GM12878 (cell line): ENCODE results near the gene MB21D2. TPM values are rescaled to one million over a fixed set of nuclear protein-coding genes. Genes with fewer than 3 reads are reported as not detected.

Experiments
- ATAC-seq: fragments of 200-7000 bp; cut with Tn5 transposase; 3 replicates; pipeline ENCODE4 v1.9.1; 2020; ENCODE audit warnings: mild to moderate bottlenecking, moderate library complexity
- BruUV-seq: library from RNA; stranded (reverse); fragments of 400-500 nt; replicated peaks from 2 replicates; lab custom pipeline; 2021; lab: Mats Ljungman, UMichigan
- CTCF ChIA-PET: fragments of 300-600 bp; sonication (Branson Sonifier 250); formaldehyde crosslinking; extraction: SDS; loops from one replicate; lab custom pipeline; 2021; ENCODE audit warnings: inconsistent platforms; lab: Yijun Ruan, JAX
- POLR2A ChIA-PET: fragments of 350-600 bp; formaldehyde crosslinking; extraction: SDS; loops from one replicate; lab custom pipeline; 2021; ENCODE audit warnings: inconsistent platforms; lab: Charles Lee
- RAD21 ChIA-PET: fragments of 300-600 bp; sonication (Branson Sonifier 250); formaldehyde crosslinking; loops from one replicate; lab custom pipeline; 2023; ENCODE audit warnings: antibody characterized with exemption; ENCODE audit not compliant: unreplicated experiment; lab: Charles Lee
- SMC1A ChIA-PET: fragments of 300-600 bp; sonication (Branson Sonifier 250); formaldehyde crosslinking; loops from one replicate; lab custom pipeline; 2023; ENCODE audit not compliant: unreplicated experiment, uncharacterized antibody; lab: Charles Lee
- DNase-seq: peaks from one replicate; pipeline ENCODE4 v3.0.0-alpha.2; 2011; ENCODE audit warnings: low read depth, low spot score
- FAIRE-seq: peaks from 3 replicates; lab custom pipeline; 2011; peaks lifted over from hg19 to GRCh38; lab: Jason Lieb, UNC
- H2AFZ ChIP-seq: 2 replicates; pipeline ENCODE4 v1.6.0; 2011; ENCODE audit warnings: low read depth, low read length, control low read depth; ENCODE audit not compliant: control insufficient read depth
- H3K27ac ChIP-seq: 2 replicates; pipeline ENCODE4 v1.5.1; 2011; ENCODE audit warnings: control low read depth; ENCODE audit not compliant: control insufficient read depth, insufficient read depth
- H3K27me3 ChIP-seq, 2 experiments: replicated peaks in 1 of 2; 2 replicates each; pipeline versions ENCODE4 v1.6.0 to v1.6.1; 2011; ENCODE audit warnings: low read length in 1 of 2; ENCODE audit not compliant: control insufficient read depth in 2 of 2, insufficient read depth in 2 of 2
- H3K36me3 ChIP-seq, 2 experiments: 2 replicates each; pipeline ENCODE4 v1.5.1; 2011; ENCODE audit warnings: low read length in 1 of 2; ENCODE audit not compliant: control insufficient read depth in 2 of 2, insufficient read depth in 2 of 2
- H3K4me1 ChIP-seq: 2 replicates; pipeline ENCODE4 v1.6.1; 2011; ENCODE audit warnings: mild to moderate bottlenecking, low read length, moderate library complexity, mixed read lengths; ENCODE audit not compliant: control insufficient read depth, insufficient read depth
- H3K4me2 ChIP-seq: 2 replicates; pipeline ENCODE4 v1.6.0; 2011; ENCODE audit warnings: control low read depth; ENCODE audit not compliant: control insufficient read depth, insufficient read depth
- H3K4me3 ChIP-seq: fragments of 200-600 bp; sonication (generic); 2 replicates; pipeline ENCODE4 v1.5.1; 2016
- H3K79me2 ChIP-seq: 2 replicates; pipeline ENCODE4 v1.6.0; 2011; ENCODE audit warnings: low read length; ENCODE audit not compliant: control insufficient read depth, insufficient read depth
- H3K9ac ChIP-seq: 2 replicates; pipeline ENCODE4 v1.8.0; 2011; ENCODE audit warnings: low read length, control low read depth, mixed read lengths; ENCODE audit not compliant: control insufficient read depth, insufficient read depth
- H3K9me3 ChIP-seq: replicated peaks from 3 replicates; pipeline ENCODE4 v1.5.1; 2011; ENCODE audit warnings: mild to moderate bottlenecking, low read length; ENCODE audit not compliant: control insufficient read depth, insufficient read depth
- H4K20me1 ChIP-seq: 2 replicates; pipeline ENCODE4 v1.6.0; 2011; ENCODE audit not compliant: control insufficient read depth, insufficient read depth
- CBX5 ChIP-seq: sonication (generic); IDR thresholded peaks from 2 replicates; pipeline ENCODE4 v1.6.1; 2016; ENCODE audit warnings: low read depth, moderate library complexity, mild to moderate bottlenecking, inconsistent platforms
- CREB1 ChIP-seq: IDR thresholded peaks from 2 replicates; pipeline ENCODE4 v1.6.1; 2012; ENCODE audit warnings: low read depth, mild to moderate bottlenecking, inconsistent platforms
- IKZF2 ChIP-seq, 2 experiments: fragments of 450-650 bp; IDR thresholded peaks; 2 replicates each; pipeline ENCODE4 v1.6.1; 2017; ENCODE audit warnings: mild to moderate bottlenecking in 2 of 2, moderate library complexity in 2 of 2
- NBN ChIP-seq: fragments of 450-650 bp; IDR thresholded peaks from 2 replicates; pipeline ENCODE4 v1.6.1; 2016
- NFIC ChIP-seq: IDR thresholded peaks from 2 replicates; pipeline ENCODE4 v1.6.1; 2012; ENCODE audit warnings: low read depth, mild to moderate bottlenecking, inconsistent platforms, low read length, moderate library complexity
- NRF1 ChIP-seq: conservative IDR thresholded peaks from 2 replicates; pipeline ENCODE4 v1.6.1; 2011; ENCODE audit warnings: mild to moderate bottlenecking, low read depth, low read length, improper control_type of control experiment
- PKNOX1 ChIP-seq: fragments of 450-650 bp; IDR thresholded peaks from 2 replicates; pipeline ENCODE4 v1.6.1; 2016; ENCODE audit warnings: mild to moderate bottlenecking
- RAD21 ChIP-seq: IDR thresholded peaks from 2 replicates; pipeline ENCODE4 v1.6.1; 2011; ENCODE audit warnings: mild to moderate bottlenecking, low read depth, low read length, moderate library complexity; ENCODE audit not compliant: insufficient read depth
- TCF12 ChIP-seq: IDR thresholded peaks from 2 replicates; pipeline ENCODE4 v1.6.1; 2011; ENCODE audit warnings: low read depth, mild to moderate bottlenecking, low read length
- WRNIP1 ChIP-seq: IDR thresholded peaks from 2 replicates; pipeline ENCODE4 v1.6.1; 2011; ENCODE audit warnings: low read depth, low read length, improper control_type of control experiment, borderline replicate concordance
- WGBS: methylation state at CpG from one replicate; pipeline ENCODE4 v1.1.6; 2016; ENCODE audit warnings: low lambda C conversion rate; ENCODE audit not compliant: insufficient replicate concordance, insufficient coverage; ENCODE audit errors: missing lambda C conversion rate; 5-methylcytosine and 5-hydroxymethylcytosine counted together
- in situ Hi-C: fragments of 300-500 bp; cut with MboI; formaldehyde crosslinking; loops from 9 replicates; pipeline ENCODE4 v1.14.3; 2018; ENCODE audit warnings: mixed read lengths
- intact Hi-C: fragments of 100-400 bp; cut with micrococcal nuclease; formaldehyde crosslinking; loops from one replicate; pipeline ENCODE4 v1.14.2; 2022; ENCODE audit not compliant: unreplicated experiment
- polyA plus RNA-seq, 11 experiments: library from polyadenylated mRNA; depleted of rRNA in 4 of 11; unstranded in 6 of 11; stranded (reverse) in 5 of 11; fragments of >200 nt; fragmentation: Nextera tagmentation in 4 of 11; fragmentation: Illumina TruSeq in 1 of 11; extraction: Ambion mirVana in 4 of 11; extraction: Trizol in 1 of 11; gene quantifications; 1 replicate in 1 of 11; 2 replicates in 10 of 11; pipeline versions ENCODE4 v1.2.1 to v1.2.3, GENCODE V29; 2011 to 2016; ENCODE audit warnings: inconsistent platforms in 2 of 11, missing spikeins in 2 of 11, low read depth in 1 of 11
- total RNA-seq, 4 experiments: library from RNA; depleted of rRNA in 3 of 4; stranded (reverse); fragments of >200 nt in 3 of 4; fragmentation: Illumina TruSeq in 1 of 4; extraction: Trizol in 1 of 4; gene quantifications; 2 replicates each; pipeline versions ENCODE4 v1.2.1 to v1.2.3, GENCODE V29; 2013 to 2021
- TF ChIP-seq, protein P1 (sequence below): fragments of 450-650 bp; IDR thresholded peaks from 2 replicates; pipeline ENCODE4 v1.6.1; 2016; ENCODE audit warnings: mild to moderate bottlenecking, moderate library complexity, borderline replicate concordance
- TF ChIP-seq, protein P2 (sequence below): fragments of 450-650 bp; IDR thresholded peaks from 2 replicates; pipeline ENCODE4 v1.6.1; 2016; ENCODE audit warnings: mild to moderate bottlenecking

MB21D2 gene
- total and polyA plus RNA-seq, 10 of the 15 experiments (the other 5 are each of a cell fraction or from before 2014, with no cell fraction given), result 7.9 to 21.2 (median 15.3) TPM

DNA sequence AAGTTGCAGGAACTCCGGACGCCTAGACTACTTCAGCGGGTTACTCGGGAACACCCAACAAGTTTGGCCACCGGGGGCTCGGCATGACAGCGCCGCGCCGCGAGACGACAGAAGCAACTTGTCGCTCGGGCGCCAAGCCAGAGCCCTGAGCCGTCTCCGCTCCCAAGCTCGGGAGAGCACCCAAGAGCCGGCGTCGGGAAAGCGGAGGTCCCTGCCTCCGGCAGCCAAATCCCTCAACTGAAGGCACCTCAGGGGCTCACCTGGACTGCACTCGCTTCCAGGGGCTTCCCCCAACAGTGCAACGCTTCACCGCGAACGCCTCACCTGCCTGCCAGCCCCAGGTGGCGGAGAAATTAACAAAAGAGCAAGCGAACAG lies 640 bp downstream of the MB21D2 start (continued):
- TF ChIP-seq RAD21 (peak; percentile 1; the same call in 1 of the 2 replicates), NBN (0 out of 2 replicates have a peak, but pooled peaks have one; percentile 63), CREB1 (peak; percentile 33; the same call in 1 of the 2 replicates), WRNIP1 (no peak), NFIC (no peak), PKNOX1 (no peak), TCF12 (0 out of 2 replicates have a peak, but pooled peaks have one; percentile 21)

DNA sequence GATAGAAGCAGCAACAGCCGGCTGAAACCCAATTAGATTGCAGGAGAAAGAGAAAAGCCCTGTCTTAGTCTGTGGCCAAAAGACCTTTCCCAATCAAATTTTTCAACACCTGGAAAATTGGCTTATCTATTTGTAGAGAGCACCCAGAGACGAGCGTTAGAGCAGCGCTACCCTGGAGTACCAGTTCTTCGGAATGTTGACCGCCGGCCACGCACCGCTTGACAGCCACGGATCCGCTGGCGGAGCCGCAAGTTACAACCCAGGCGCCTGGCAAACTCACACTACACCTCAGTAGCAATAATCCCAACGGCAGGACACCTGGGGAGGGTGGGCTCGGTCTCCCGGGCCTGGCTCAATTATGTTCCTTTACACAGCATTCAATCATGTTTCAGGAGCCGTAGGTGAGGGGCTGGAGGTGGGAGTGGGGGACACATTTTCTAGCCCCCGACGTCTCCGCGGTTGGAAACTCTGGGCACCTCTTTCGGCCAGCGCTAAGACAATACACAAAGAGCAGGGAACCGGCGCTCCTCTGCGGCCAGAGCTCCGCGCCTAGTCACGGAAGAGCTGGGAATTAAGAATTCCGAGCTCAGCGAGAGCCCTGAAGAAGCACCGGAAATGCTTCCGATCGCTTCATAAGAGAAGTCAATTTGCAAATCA lies 1.2 kb downstream of the MB21D2 start:
- no peaks in the 10 kb centered on the region for H3K4me1 ChIP-seq
- no peaks in the 10 kb centered on the region for H3K9me3 ChIP-seq
- DNase-seq, result no peak
- no peak overlapping the region for H2AFZ ChIP-seq
- FAIRE-seq, result no peak
- H3K79me2 ChIP-seq, result peaks cover 57% of the 10 kb centered on the region
- ChIA-PET POLR2A (interaction anchor here (0.6 to 7.8 kb wide), 8 partner anchors 16 to 99 kb away, joined by 3 to 58 read pairs (median 8); no protein-coding TSS in a partner anchor), CTCF (interaction anchor here (1.1 to 13.3 kb wide), 13 partner anchors 13 to 125 kb away, joined by 4 to 440 read pairs (median 7); no protein-coding TSS in a partner anchor), SMC1A (interaction anchor here (1.0 to 13.5 kb wide), 14 partner anchors 8 to 125 kb away, joined by 4 to 472 read pairs (median 10); no protein-coding TSS in a partner anchor), RAD21 (interaction anchor here (0.5 to 9.8 kb wide), 16 partner anchors 14 to 127 kb away, joined by 3 to 425 read pairs (median 10); no protein-coding TSS in a partner anchor)
- H4K20me1 ChIP-seq, result no peaks in the 10 kb centered on the region
- H3K4me2 ChIP-seq, result peak overlapping the region; percentile 75
- H3K27ac ChIP-seq, result peak overlapping the region; percentile 73
- ATAC-seq, result peak; percentile 0
- peaks cover 0 to 2% of the 10 kb centered on the region in 2 experiments; a peak in 1 of 4 replicates for H3K36me3 ChIP-seq
- no peaks in the 10 kb centered on the region for H3K27me3 ChIP-seq
- intact Hi-C loops, result loop anchor here (2.0 to 5.0 kb wide), 3 partner anchors 18 to 84 kb away; no protein-coding TSS in a partner anchor
- in situ Hi-C loops, result no loop called here
- peak overlapping the region; percentile 85 for H3K4me3 ChIP-seq
- no TSS peak for BruUV-seq
- peak overlapping the region; percentile 68 for H3K9ac ChIP-seq
- WGBS, result 4% methylated on average over 35 of the region's 35 CpGs
- TF ChIP-seq NRF1, result no peak
- TF ChIP-seq, protein P1, sequence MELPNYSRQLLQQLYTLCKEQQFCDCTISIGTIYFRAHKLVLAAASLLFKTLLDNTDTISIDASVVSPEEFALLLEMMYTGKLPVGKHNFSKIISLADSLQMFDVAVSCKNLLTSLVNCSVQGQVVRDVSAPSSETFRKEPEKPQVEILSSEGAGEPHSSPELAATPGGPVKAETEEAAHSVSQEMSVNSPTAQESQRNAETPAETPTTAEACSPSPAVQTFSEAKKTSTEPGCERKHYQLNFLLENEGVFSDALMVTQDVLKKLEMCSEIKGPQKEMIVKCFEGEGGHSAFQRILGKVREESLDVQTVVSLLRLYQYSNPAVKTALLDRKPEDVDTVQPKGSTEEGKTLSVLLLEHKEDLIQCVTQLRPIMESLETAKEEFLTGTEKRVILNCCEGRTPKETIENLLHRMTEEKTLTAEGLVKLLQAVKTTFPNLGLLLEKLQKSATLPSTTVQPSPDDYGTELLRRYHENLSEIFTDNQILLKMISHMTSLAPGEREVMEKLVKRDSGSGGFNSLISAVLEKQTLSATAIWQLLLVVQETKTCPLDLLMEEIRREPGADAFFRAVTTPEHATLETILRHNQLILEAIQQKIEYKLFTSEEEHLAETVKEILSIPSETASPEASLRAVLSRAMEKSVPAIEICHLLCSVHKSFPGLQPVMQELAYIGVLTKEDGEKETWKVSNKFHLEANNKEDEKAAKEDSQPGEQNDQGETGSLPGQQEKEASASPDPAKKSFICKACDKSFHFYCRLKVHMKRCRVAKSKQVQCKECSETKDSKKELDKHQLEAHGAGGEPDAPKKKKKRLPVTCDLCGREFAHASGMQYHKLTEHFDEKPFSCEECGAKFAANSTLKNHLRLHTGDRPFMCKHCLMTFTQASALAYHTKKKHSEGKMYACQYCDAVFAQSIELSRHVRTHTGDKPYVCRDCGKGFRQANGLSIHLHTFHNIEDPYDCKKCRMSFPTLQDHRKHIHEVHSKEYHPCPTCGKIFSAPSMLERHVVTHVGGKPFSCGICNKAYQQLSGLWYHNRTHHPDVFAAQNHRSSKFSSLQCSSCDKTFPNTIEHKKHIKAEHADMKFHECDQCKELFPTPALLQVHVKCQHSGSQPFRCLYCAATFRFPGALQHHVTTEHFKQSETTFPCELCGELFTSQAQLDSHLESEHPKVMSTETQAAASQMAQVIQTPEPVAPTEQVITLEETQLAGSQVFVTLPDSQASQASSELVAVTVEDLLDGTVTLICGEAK, result no peak
- no peak for TF ChIP-seq CBX5
- peak in 1 of 2 experiments; percentile 7; a peak in 1 of 4 replicates for TF ChIP-seq IKZF2 (IDR thresholded peaks at IDR 0.05)
- TF ChIP-seq, protein P2, sequence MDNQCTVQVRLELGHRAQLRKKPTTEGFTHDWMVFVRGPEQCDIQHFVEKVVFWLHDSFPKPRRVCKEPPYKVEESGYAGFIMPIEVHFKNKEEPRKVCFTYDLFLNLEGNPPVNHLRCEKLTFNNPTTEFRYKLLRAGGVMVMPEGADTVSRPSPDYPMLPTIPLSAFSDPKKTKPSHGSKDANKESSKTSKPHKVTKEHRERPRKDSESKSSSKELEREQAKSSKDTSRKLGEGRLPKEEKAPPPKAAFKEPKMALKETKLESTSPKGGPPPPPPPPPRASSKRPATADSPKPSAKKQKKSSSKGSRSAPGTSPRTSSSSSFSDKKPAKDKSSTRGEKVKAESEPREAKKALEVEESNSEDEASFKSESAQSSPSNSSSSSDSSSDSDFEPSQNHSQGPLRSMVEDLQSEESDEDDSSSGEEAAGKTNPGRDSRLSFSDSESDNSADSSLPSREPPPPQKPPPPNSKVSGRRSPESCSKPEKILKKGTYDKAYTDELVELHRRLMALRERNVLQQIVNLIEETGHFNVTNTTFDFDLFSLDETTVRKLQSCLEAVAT, result no peak
